ENCODE data around the gene PDZRN3.
"Not testable (repeated sequence)": the region's sequence is repeated elsewhere in the genome, so short reads cannot be mapped to it uniquely, and the experiment has no call there.

Gene PDZRN3

GRCh38 chr3:73586628-73587027 is 38.1 kb downstream of the PDZRN3 start:
- no peak for DNase-seq

DNA sequence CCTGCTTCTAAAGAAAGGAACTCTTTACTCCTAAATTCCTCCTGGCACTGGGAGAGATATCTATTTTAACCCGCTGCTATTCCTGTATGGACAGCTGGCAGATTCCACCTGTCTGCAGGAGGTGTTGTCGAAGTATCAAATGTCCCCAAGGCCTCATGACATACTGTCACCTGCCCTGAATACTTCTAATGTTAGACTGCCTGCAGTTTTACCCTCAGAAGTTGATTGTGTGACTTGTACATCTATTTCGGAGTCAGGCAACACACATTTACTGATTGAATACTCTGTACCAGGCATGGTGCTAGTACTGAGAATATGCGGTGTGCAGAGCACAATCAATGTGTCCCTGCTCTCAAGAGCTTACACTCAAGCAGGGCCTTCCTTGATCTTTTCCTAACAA is 38.6 kb downstream of the PDZRN3 start:
- DNase-seq, result no peak

DNA sequence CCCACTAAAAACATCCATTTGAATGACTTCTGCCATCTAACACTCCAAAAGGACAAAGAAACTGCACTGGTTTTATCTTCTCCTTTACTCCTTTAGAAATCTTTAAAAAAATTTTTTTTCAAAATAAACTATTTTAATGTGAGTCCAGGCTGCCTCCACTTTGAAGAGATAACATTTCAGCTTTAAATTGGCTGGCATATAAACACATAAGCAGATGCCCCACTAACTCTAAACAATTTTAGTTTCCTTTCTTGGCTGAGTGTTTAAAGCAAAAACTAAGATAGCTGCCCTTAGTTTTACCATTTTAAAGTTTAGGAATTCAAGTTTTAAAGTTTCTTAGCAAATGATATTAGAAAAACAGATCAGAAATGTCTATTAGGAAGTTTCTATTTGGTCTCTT is 39.9 kb downstream of the PDZRN3 start:
- DNase-seq, result no peak

DNA sequence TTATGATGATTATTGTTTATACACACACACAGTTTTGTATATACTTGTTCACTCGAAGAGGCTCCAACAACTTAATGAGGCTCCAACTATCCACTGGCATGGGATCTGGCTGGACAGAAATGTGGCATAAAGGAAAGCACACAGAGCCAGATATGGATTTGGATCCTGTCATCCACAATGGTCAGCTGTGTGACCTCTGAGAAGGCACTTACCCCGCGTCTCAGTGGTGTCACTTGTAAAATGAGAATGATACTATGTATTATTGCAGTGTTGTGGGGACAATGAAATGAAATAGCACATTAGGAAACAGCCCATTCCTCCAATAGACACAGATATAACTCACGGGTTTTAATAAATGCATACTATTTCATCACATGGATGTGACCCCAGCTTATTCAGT is 42.2 kb downstream of the PDZRN3 start:
- DNase-seq, result no peak

DNA sequence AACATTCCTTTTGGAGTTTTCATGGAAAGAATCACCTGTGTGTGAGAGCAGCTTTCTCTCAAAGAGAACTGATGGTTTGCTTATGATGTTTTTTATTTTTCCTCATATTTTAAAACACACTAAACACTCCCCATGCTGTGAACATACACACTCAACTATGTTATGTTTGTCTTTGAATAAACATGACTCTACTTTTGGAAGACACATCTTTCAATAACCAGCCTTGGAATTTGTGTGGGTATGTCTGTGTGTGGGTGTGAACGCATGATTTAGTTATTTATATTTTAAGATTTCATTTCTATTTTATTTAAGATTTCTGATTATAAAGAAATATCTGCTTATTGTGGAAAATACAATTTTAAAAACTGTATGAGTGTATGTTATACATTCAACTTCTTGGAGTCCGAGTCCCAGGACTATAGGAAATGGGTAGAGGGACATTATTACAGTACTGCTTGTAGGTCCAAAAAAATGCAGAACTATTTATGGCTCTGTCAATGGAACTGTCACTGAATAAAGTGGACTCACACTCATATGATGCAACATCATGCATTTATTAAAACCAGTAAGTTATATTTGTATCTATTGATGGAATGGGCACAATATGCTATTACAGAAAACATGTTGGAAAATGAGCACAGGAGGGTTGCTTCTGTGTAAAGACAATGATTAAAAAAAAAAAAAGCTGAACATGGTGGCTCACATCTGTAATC is 43.5 kb downstream of the PDZRN3 start:
- DNase-seq, result no peak

DNA sequence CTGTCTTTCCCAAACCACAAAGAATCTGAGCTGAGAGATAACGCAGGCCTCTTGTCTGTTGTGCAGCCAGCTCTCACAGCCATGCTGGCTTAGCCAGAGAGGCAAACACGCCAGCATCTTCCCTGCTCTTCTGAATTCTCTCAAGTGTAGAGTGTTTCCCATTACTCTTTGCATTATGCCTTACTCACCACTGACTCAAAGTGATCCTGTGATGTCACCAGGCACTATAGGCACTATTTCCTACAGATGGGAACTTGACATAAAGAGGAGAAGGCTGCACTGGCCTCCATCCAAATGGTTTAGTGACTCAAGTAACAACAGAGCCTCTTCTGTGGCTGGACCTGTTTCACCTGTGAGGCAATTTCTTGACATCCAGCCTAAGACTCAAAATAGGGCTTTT is 44.4 kb downstream of the PDZRN3 start:
- no peak for DNase-seq

DNA sequence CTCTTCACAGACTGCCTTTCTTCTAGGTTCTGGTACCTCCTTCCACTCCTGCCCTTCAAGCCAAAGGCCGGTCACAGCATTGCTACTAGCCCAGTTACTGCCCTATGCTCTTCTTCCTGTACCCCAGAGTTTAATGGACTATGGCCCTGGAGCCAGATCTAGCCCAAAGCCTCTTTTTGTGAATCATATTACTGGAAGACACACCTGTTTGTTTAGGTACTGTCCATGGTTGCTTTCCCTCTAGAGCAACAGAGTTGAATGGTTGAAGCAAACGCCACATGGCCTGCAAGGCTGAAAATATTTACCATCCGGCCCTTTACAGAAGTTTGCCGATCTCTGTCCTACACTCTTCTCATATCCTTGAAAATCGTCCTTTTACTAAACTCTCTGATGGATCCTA is 47.0 kb downstream of the PDZRN3 start:
- no peak for DNase-seq

GRCh38 chr3:73576999-73577461 is 47.7 kb downstream of the PDZRN3 start:
- DNase-seq, result no peak

- no peak for DNase-seq
Measured at GRCh38 chr3:73575953-73576352, 48.8 kb downstream of the PDZRN3 start.

DNA sequence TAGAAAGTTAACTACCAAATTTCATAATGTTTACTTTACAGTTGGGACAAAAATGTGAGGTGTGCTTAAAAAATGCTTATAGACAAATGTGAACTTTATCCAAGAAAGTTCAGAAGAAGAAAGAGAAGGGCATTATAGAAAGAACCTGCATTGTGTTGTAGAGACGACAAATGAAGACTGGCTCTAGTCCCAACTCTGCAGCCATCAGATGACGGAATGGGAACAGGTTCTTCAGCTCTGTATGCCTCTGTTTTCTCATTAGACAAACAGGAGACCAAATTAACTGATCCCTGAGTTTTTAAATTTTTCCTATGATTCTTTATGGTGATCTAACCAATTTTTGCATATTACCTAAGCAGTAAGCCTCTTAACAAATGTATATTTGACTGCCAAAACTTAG is 49.2 kb downstream of the PDZRN3 start:
- DNase-seq, result no peak

DNA sequence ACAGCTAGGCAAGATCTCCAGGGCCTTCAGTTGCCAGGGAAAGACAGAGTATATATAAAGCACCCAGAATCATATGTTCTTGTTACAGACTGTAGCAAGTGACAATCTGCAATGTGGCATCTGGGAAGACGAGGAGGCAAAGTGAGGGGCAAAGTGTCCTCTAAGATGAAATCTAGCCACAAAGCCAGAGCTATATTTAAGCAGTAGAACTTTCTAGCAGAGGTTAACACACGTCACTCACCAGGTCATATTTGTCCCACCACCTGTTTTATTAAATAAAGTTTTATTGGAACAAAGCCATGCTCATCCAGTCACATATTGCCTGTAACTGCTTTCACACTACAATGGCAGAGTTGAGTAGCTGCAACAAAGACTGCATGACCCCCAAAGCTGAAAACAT is 51.5 kb downstream of the PDZRN3 start:
- DNase-seq, result no peak

DNA sequence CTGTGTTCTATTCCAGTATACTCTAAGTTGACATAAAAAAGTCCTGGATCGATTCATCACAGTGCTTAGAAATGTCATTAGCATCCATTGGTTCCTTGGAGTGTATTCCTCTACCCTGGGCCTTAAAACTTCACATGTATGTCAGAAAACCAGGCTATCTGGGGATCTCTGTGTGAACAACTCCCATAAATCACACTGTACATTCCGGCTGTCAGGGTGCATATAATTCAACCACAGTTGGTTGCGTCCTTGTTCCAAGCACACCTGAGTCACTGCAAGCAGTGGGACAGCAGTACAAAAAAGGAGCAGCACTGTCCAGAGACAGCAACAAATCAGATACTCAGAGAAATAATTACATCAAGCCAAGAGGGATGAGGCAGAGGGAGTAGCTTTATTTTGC is 52.4 kb downstream of the PDZRN3 start:
- no peak for DNase-seq

GRCh38 chr3:73571238-73571794 is 53.4 kb downstream of the PDZRN3 start:
- DNase-seq, result no peak

DNA sequence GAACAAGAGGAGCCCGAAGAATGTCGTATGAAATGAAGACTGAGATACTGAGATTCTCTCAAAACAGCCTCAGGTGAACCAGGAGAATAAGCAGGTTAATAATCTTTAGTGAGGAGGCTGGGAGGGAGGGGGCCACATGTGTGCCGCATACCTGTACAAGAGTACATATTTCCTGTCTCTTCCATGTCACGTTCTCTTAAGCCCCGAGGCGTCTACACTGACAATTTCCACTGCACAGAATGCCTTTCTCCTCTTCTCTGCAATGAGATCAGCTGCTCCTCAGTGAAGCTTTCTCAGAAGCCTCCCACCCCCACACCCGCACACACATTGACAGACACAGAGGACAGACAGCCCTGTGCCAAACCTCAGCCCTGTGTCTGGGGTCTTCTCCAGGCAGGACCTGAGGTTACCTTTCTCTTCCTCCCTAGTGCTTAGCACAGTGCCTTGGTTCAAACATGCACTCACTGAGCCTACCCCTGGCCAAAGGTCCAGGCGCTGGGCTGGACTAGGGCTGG is 55.4 kb downstream of the PDZRN3 start:
- DNase-seq, result no peak

DNA sequence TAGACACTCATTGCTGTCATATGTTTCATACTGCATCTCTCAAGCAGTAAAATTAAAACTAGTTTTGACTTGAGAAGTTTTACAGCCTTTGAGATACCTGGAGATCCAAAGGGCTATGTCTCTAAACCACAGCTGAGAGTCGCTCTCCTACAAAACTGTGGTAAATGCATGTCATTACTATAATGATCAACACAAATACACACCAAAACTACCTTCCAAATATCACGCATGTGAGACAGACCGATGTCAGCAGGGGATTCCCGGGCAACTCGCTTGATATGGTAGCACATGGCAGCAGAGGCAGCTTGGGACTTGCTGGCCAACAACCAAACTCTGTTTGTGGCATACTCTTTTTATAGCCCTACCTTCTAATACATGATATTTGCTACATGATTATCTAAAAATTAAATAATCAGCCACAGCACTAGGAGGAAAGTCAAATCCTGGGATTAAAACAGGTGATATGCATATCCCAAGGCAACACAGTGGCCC is 56.3 kb downstream of the PDZRN3 start:
- DNase-seq, result no peak

- DNase-seq, result not testable (repeated sequence)
Measured at GRCh38 chr3:73565374-73565773, 59.4 kb downstream of the PDZRN3 start.

DNA sequence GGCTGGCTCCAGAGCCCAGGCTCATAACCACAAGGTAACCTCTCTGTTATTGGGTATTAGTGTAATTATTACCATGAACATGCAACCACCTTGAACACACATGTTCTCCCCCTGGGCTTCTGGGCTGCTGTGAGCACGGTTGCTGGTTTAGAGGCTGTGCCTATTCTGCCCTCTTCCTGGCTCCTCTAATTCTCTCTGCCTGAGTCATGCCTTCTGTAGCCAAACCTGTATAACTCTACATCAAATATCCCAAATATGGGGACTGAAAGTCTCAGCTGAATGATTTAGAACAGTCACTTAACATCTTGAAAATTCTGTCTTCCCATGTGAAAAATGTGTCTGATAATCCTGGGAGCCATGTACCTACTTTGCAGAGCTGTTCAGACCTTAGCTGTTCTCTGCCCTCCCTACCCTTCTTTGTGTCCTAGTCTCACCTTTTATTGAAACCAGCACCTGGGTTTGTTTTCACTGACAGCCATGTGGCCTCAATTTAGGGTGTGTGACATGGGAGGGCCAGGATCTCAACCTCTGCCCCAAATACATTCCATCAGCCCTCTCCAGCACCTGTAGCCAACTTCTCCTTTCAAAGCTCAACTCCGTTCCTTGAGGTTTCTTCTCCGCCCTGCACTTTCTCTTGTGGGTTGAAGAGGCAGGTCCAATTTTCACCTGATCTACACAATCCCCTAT is 60.7 kb downstream of the PDZRN3 start:
- DNase-seq, result no peak

- no peak for DNase-seq
Measured at GRCh38 chr3:73561494-73561893, 63.2 kb downstream of the PDZRN3 start.

DNA sequence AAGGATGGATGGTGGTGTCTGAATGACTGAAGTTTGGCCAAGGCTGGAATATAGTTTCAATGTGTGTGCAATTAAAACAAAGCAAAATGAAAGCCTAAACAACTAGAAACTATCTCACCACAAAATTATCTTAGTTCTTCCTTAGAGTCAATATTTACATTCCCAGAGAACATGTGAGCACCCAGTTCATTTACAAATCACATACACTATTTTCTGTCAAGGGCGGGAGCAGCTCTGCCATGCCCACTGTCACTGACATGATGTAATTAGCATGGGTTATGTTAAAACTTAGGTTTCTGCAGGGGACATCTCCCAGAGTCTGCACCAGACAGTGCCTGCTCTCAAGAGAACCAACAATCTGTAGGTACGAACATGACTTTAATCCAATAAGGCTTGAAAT is 65.0 kb downstream of the PDZRN3 start:
- no peak for DNase-seq

DNA sequence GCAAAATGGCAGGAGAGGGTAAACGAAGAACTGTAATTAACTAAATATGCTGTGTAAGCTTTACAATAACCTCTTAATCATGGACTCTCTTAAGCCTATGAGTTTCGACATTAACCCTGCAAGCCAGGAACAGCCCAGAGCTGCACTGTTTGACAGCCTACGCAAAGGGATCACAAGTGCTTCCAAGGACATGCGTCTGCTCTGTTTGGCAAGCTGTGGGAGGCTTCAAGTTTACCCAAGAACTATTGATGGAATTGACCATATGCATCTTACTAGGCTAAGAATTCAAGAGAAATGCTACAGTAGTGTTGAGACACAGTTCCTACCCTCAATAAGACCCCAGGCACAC is 66.0 kb downstream of the PDZRN3 start:
- no peak for DNase-seq

DNA sequence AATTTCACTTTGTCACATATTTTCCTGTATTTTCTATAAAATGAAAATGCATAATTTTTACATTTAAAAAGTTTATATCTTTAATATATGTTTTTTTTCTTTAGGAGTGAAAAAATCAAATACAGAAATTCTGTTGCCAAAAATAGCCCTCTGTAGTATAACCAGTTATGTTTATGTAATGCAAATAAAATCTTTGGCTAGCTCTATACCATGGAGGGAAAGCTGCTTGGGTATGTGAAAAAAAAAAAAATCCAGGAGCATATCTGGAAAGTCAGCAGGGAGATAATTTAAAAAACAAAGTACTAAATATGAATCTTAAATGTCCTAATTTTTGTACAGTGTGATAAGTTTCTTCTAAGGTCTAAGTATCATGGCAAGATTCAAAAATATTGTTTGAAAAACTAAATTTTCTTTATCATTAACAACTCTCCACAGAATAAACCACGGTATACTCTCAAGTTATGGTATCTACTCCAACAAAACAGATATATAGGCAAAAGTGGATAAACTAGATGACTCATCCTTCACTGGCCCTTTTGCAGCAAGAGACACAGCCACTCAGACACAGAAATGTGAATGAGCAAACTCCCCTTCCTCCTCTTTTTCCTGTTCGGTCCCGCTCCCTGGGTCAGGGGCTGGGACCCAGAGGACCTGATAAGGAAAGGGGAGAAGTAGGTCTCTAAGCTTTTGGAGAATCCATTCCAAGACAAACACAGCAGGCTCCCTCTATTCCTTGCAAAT is 66.6 kb downstream of the PDZRN3 start:
- no peak for DNase-seq

DNA sequence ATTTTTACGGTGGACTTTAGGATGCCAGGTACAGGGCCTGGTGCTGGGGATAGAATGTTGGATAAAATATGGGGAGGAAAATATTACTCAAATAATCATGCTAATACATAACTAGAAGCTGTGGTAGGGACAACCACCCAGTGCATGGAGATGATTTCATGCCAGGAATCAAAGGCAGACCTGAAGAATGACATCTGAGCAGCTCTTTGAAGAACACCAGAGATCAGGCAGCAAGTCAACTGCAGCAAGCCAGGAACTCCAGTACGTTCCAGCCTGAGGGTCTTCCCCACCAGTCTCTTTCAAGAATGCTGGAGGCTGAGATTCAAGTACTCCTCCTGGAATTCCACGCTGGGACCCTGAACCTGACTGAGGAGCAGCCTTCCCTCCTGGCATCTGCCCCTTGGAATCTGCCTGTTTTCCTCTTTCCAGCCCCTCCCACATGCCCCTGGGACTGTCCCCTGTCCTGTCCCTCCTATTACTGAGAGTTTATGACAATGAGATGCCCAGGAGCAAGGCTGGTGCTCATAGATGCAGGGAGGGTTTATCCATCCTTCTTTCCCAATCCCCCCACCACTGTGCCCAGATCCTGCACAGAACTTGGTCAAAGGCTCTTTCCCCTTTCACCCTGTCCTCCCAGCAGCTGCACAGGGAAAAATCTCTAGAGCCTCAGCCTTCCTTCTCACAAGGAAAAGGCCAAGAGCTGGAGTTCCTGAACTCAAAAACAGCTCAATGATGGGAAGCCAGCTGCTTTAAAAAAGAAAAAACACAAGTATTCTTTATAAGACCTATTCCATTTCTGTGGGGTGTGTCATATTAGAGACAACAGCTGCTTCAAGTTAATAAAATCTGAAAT is 68.0 kb downstream of the PDZRN3 start:
- no peak for DNase-seq

Measured in CD4-positive, alpha-beta T cell treated with Interleukin-4 for 1 hour (primary cell).